ENCODE data around the gene RPS15A. TPM values are rescaled to one million over a fixed set of nuclear protein-coding genes. Genes with fewer than 3 reads are reported as not detected.
A peak's percentile ranks its signal among the peaks of the same experiment; 100 is the strongest.

RPS15A gene
- polyA plus RNA-seq (2011; rRNA removed) (4,362 and 5,012 TPM in 2 replicates), polyA plus RNA-seq (2017; fragmentation: RNase III; extraction: RNeasy Plus Mini Kit Qiagen cat#74134 plus additional on column Dnase treatment) (1,817 to 2,035 TPM (median 1,908 TPM) in 3 replicates), polyA minus RNA-seq (2011; rRNA and poly(A)+ RNA removed) (545 and 1,115 TPM in 2 replicates)
- 3,949 and 4,951 TPM in 2 replicates for polyA plus RNA-seq (2012; cell fraction: cytosol; rRNA removed)
- polyA plus RNA-seq (2012; cell fraction: nucleus; rRNA removed), result 966 and 1,458 TPM in 2 replicates

DNA sequence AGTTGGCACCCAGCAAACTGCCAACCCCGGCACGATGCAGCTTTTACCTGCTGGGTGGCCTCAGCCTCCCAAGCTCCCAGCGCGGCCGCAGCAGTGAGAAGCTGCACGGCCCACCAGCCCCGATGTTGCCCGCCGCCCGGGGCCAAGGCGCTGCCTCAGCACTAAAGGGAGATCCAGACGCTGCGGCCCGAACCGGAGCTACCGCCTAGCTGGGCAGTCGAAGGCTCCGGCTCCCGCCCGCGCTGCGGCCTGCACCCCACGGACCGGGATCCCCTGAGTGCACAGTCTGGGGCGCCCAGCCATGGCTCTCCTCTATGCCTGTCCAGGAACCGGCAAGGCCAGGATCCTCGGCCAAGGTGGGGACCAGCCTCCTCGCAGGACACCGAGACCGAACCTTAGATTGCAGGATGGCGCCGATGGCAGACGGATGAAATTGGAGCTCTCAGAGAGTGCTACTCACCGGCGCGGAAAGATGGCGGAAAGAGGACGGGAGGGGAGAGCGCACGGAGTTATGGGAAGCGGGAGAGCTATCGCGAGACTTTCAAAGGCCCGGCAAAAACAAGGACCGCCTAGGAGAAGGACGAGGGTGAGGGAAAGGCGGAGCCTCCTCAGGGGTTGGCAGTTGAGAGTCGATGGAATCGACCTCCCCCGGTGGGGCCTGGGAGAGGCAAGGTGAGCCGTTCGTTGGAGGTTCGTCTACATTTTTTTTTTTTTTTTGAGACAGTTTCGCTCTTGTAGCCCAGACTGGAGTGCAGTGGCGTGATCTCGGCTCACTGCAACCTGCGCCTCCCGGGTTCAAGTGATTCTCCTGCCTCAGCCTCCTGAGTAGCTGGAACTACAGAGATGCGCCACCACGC, at the start of gene RPS15A:
Gene RPS15A, minus strand, starts transcription at position 485 of the 857 bp plus-strand sequence. CDS start 1,221 bp downstream, outside the sequence.
- peak within 1 kb of the TSS; percentile 95 to 100 for H3K27ac ChIP-seq
- H3K4me2 ChIP-seq, result peak within 1 kb of the TSS; percentile 82
- ChIA-PET POLR2A (interaction anchor here (0.6 to 10.3 kb wide), 7 partner anchors 10 to 394 kb away, joined by 3 to 208 read pairs (median 4); partner anchors contain the start of genes ARL6IP1, COQ7 and SMG1), CTCF (interaction anchor here (1.0 to 5.7 kb wide), 2 partner anchors 11 to 179 kb away, joined by 3 to 52 read pairs; partner anchors contain the start of gene ARL6IP1)
- peaks cover 40% of the 10 kb centered on the region for H3K4me1 ChIP-seq
- H3K4me3 ChIP-seq, result peak within 1 kb of the TSS; percentile 99
- H3K9me3 ChIP-seq, result no peaks in the 10 kb centered on the region
- under 1% methylated on average over 41 of the region's 60 CpGs for WGBS (ENCODE audit: missing lambda C conversion rate)
- ATAC-seq, result peak; percentile 97 to 98
- DNase-seq (ENCODE audit: low read depth in 1 of 2, low spot score in 1 of 2), result peak; percentile 98
- no peak for FAIRE-seq
- TF ChIP-seq HEYL (CRISPR knock-in tag; IDR thresholded peaks at IDR 0.05) (no peak), RARB (CRISPR knock-in tag; IDR thresholded peaks at IDR 0.05) (no peak), CHD2 (IDR thresholded peaks at IDR 0.05; ENCODE audit: low read length, partially characterized antibody) (peak; percentile 90), ZNF302 (CRISPR knock-in tag; IDR thresholded peaks at IDR 0.05) (no peak), BHLHE40 (IDR thresholded peaks at IDR 0.05; ENCODE audit: low read depth, low read length) (no peak), JUNB (IDR thresholded peaks at IDR 0.05) (no peak), ZFP36 (IDR thresholded peaks at IDR 0.05; ENCODE audit: borderline replicate concordance, partially characterized antibody) (no peak), GATA3 (IDR thresholded peaks at IDR 0.05; ENCODE audit: borderline replicate concordance) (peak; percentile 64), RNF2 (IDR thresholded peaks at IDR 0.05; ENCODE audit: borderline replicate concordance, low read depth) (no peak), RFX5 (IDR thresholded peaks at IDR 0.05) (no peak), NPAS2 (CRISPR knock-in tag; IDR thresholded peaks at IDR 0.05; ENCODE audit: borderline replicate concordance) (no peak), MAZ (IDR thresholded peaks at IDR 0.05; ENCODE audit: borderline replicate concordance, low read depth, low read length) (0 out of 2 replicates have a peak, but pooled peaks have one; percentile 16), HOXB5 (CRISPR knock-in tag; IDR thresholded peaks at IDR 0.05) (no peak), RAD21 (conservative IDR thresholded peaks at IDR 0.05 in 1 of 2, IDR thresholded peaks at IDR 0.05 in 1 of 2) (no peak), EP300 (IDR thresholded peaks at IDR 0.05) (no peak), CBX8 (IDR thresholded peaks at IDR 0.05) (no peak), POLR2AphosphoS2 (conservative IDR thresholded peaks at IDR 0.05; ENCODE audit: low read length) (no peak), JUN (IDR thresholded peaks at IDR 0.05) (peak; percentile 90 to 98), E2F6 (IDR thresholded peaks at IDR 0.05; ENCODE audit: borderline replicate concordance, low read depth) (no peak), ZSCAN20 (CRISPR knock-in tag; IDR thresholded peaks at IDR 0.05) (no peak), TFCP2L1 (CRISPR knock-in tag; IDR thresholded peaks at IDR 0.05) (peak; percentile 61; the same call in 1 of the 2 replicates), KDM1A (IDR thresholded peaks at IDR 0.05; ENCODE audit: low read depth) (no peak), PHF8 (IDR thresholded peaks at IDR 0.05; ENCODE audit: borderline replicate concordance, low read depth) (peak; percentile 87)
- TF ChIP-seq, protein P1, sequence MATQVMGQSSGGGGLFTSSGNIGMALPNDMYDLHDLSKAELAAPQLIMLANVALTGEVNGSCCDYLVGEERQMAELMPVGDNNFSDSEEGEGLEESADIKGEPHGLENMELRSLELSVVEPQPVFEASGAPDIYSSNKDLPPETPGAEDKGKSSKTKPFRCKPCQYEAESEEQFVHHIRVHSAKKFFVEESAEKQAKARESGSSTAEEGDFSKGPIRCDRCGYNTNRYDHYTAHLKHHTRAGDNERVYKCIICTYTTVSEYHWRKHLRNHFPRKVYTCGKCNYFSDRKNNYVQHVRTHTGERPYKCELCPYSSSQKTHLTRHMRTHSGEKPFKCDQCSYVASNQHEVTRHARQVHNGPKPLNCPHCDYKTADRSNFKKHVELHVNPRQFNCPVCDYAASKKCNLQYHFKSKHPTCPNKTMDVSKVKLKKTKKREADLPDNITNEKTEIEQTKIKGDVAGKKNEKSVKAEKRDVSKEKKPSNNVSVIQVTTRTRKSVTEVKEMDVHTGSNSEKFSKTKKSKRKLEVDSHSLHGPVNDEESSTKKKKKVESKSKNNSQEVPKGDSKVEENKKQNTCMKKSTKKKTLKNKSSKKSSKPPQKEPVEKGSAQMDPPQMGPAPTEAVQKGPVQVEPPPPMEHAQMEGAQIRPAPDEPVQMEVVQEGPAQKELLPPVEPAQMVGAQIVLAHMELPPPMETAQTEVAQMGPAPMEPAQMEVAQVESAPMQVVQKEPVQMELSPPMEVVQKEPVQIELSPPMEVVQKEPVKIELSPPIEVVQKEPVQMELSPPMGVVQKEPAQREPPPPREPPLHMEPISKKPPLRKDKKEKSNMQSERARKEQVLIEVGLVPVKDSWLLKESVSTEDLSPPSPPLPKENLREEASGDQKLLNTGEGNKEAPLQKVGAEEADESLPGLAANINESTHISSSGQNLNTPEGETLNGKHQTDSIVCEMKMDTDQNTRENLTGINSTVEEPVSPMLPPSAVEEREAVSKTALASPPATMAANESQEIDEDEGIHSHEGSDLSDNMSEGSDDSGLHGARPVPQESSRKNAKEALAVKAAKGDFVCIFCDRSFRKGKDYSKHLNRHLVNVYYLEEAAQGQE (IDR thresholded peaks at IDR 0.05), result peak; percentile 80
- TF ChIP-seq, protein P2, sequence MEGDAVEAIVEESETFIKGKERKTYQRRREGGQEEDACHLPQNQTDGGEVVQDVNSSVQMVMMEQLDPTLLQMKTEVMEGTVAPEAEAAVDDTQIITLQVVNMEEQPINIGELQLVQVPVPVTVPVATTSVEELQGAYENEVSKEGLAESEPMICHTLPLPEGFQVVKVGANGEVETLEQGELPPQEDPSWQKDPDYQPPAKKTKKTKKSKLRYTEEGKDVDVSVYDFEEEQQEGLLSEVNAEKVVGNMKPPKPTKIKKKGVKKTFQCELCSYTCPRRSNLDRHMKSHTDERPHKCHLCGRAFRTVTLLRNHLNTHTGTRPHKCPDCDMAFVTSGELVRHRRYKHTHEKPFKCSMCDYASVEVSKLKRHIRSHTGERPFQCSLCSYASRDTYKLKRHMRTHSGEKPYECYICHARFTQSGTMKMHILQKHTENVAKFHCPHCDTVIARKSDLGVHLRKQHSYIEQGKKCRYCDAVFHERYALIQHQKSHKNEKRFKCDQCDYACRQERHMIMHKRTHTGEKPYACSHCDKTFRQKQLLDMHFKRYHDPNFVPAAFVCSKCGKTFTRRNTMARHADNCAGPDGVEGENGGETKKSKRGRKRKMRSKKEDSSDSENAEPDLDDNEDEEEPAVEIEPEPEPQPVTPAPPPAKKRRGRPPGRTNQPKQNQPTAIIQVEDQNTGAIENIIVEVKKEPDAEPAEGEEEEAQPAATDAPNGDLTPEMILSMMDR (IDR thresholded peaks at IDR 0.05), result no peak
- TF ChIP-seq, protein P3, sequence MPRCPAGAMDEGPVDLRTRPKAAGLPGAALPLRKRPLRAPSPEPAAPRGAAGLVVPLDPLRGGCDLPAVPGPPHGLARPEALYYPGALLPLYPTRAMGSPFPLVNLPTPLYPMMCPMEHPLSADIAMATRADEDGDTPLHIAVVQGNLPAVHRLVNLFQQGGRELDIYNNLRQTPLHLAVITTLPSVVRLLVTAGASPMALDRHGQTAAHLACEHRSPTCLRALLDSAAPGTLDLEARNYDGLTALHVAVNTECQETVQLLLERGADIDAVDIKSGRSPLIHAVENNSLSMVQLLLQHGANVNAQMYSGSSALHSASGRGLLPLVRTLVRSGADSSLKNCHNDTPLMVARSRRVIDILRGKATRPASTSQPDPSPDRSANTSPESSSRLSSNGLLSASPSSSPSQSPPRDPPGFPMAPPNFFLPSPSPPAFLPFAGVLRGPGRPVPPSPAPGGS (IDR thresholded peaks at IDR 0.05), result peak; percentile 97
- TF ChIP-seq, protein P4, sequence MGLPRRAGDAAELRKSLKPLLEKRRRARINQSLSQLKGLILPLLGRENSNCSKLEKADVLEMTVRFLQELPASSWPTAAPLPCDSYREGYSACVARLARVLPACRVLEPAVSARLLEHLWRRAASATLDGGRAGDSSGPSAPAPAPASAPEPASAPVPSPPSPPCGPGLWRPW (IDR thresholded peaks at IDR 0.05), result no peak
- TF ChIP-seq, protein P5, sequence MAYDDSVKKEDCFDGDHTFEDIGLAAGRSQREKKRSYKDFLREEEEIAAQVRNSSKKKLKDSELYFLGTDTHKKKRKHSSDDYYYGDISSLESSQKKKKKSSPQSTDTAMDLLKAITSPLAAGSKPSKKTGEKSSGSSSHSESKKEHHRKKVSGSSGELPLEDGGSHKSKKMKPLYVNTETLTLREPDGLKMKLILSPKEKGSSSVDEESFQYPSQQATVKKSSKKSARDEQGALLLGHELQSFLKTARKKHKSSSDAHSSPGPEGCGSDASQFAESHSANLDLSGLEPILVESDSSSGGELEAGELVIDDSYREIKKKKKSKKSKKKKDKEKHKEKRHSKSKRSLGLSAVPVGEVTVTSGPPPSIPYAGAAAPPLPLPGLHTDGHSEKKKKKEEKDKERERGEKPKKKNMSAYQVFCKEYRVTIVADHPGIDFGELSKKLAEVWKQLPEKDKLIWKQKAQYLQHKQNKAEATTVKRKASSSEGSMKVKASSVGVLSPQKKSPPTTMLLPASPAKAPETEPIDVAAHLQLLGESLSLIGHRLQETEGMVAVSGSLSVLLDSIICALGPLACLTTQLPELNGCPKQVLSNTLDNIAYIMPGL (CRISPR knock-in tag; IDR thresholded peaks at IDR 0.05; ENCODE audit: borderline replicate concordance), result 0 out of 2 replicates have a peak, but pooled peaks have one; percentile 33
